Ecto neural progenitor cell (in vitro differentiated cells): ENCODE measurements around the gene GRK5.
A peak's percentile ranks its signal among the peaks of the same experiment; 100 is the strongest.

Experiments used
- DNase-seq: peaks from one replicate; pipeline ENCODE4 v3.0.0-alpha.2; 2018; ENCODE audit warnings: low spot score

The GRK5 gene

GRCh38 chr10:119198438-119198837 is 8.9 kb upstream of the GRK5 start:
- no peak for DNase-seq

- peak; percentile 72 for DNase-seq
These were observed 8.0 kb upstream of the GRK5 start for GRCh38 chr10:119199231-119199992.

DNA sequence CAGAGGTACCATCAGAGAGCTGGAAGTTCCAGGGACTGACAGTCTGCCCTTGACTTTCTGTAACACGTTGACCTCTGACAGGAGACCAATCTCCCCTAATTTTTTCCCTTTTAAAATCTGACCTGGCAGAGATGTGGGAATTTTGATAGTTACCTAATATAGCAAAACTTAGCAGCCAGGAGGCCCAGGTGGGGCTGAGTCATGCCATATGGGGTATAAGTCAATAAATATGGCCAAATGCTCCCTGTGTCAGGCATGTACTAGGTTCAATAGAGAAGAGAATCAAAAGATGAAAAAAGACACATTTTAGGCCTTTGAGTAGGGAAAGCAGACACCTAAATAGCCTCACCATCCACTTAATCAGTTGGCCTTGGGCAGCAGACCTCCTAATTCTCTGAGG is 6.1 kb upstream of the GRK5 start:
- DNase-seq = no peak

DNA sequence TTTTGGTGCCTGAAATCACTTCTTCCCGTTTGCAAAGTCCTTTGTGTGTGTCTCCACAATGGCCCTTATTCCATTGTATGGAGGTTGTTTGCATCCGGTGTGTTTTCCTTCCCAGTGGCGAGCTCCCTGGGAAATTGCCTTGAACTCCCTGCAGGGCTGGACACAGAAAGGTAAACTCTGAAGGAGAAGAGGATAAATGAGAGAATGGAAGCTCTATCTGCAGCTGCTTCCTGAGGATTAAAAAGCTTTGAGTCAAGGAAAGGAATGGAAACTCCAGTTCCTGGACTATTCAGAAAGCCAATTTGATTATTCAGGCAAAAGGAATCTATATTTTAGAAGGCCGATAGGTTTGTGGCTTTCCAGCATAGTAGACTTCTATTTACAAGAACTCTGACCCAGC is 4.4 kb upstream of the GRK5 start:
- no peak for DNase-seq

GRCh38 chr10:119205894-119206602 is 1.3 kb upstream of the GRK5 start:
- DNase-seq = no peak

DNA sequence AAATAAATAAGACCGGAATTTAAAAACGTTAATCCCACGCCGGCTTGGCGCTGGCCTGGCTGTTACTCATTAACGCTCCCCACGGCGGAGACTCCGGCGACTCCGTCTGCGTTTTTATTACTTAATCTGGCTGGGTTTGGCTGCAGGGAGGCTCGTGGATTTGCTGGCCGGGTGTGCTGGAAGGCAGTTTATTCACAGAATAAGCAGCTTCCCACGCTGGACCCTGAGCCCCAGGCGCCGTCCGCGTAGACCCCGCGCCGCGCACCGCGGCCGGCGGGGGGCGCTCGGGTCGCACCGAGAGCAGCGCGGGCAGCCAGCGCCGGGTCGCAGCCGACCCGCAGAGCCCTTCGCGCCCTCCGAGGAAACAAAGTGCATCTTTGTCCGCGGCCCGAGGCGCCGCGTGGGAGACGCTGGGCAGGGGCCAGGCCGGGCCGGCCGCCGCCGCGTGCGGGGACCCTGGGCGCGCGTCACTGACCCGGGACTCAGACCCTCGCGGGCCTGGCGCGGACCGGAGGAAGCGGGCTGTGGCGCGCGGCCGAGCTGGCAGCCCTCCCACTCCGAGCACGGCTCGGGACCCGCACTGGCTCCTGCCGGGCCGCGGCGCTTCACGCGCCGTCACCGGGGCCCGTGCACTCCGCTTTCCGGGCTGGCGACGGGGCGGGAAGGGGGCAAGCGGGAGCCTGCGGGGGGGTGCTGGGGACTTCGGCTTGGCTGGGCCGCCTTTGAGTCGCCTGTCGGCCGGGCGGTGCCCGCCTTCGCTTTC is 587 bp upstream of the GRK5 start:
- DNase-seq = peak; percentile 87

DNA sequence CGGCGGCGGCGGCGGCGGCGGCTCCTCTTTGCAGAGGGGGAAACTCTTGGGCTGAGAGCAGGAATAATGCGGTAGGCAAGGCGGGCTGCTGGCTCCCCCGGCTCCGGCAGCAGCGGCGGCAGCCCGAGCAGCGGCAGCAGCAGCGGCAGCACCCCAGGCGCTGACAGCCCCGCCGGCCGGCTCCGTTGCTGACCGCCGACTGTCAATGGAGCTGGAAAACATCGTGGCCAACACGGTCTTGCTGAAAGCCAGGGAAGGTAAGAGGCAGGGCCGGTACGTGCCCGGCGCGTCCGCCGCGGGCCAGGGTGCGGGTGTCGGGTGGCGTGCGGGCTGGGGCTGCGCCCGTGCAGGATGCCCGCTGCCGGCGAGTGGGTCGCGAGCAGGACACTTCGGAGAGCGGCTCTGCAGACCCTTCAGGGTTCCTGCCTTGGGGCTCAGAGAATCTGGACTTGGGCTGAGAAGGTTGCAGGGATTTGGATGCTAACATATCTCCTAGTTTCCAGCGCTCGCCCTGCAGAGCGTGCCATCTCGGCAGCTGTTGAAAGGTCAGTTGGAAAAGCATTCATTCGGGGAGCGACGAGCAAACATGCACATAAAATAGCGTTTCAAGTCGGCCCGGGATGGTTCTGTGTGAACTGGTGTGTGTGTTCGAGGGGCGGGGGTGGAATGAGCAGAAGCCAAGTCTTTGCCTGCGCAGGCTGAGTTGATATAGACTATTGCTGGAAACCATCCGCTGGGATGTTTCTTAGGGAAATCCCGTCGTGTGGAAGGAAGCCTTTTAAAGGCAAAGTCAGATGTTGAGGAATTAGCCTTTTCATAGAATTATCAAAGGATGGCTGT is 562 bp downstream of the GRK5 start:
- DNase-seq = peak; percentile 88

GRCh38 chr10:119208553-119208940 is 1.2 kb downstream of the GRK5 start:
- no peak for DNase-seq

DNA sequence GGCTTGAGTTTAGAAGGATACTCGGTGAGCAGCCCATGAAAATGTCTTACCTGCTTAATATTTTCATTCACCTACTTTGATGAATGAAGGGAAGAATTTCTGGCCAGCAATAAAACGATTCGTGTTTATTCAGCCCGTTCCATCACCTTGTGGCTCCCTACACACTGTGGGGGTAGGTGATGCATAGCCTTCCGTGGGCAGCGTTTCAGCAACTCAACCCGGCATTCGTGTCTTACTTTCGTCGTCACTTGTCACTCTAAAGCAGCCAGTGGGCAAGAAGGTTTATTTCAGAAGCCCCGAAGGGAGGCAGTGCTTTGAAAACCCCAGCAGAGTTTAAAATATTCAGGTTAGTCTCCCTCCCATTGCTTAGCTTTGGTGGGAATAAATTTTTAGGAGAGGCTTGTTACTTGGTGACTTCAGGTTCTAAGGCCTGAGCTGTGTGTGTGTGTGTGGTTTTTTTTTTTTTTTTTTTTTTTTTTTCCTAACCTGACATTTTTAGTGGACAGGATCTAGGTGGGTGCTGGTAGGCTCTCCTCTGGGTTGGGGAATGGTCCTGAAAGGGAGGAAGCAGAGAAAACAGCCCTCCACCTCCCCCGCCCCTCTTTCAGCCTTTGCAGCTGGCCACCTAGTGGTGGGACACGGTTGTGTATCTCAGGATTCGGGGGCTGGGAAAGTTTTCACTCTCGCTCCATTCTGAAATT is 1.8 kb downstream of the GRK5 start:
- peak; percentile 70 for DNase-seq

DNA sequence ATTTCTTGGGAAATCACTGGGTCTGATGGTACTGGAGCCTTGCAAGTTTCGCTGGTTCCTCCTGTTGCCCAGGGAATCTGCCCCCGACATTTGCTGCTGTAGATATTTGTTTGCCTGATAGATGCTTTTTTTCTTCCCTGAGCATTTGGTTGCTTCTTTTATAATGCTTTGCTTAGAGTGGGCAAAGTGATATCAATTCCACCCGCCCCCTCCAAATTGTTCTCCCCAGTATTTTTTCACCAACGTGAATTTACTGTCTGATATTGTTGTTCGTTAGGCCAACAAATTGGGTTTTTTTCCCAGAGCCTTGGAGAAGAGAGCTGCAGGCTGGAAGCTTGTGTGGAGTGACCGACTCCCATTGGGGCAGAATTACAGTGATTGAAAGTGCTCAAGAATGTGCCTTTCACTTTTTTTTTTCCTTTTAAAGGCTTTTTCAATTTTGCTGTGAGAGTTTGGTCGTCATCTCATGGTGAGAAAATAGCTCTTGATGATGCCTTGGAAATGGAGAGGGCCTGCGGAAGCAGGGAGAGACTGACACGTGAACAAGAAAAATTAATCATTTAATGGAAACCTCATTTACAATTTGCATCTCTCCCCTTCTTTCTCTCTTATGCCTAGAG is 2.5 kb downstream of the GRK5 start:
- DNase-seq = no peak

GRCh38 chr10:119210633-119211032 is 3.3 kb downstream of the GRK5 start:
- DNase-seq = no peak

DNA sequence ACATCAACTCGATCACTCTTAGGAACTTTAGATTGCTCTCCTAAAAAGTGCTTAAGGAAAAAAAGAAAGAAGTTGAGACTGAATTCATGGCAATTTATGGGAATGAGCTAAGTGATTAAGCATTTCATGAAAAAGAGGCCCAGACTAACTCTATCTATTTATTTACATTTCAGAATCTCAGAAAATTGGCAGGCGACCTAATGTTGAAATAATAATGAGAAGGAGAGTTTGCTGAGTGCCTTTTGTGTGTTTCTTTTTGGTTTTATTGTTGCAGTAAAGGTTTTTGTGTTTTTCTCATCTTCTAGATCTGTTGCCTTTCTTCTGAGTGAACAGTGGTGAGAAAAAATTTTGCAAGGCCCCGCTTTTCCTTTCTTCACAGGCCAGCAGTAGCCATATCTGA is 3.8 kb downstream of the GRK5 start:
- DNase-seq = no peak

- peak; percentile 61 for DNase-seq
These were observed 4.5 kb downstream of the GRK5 start for GRCh38 chr10:119211625-119212441.

DNA sequence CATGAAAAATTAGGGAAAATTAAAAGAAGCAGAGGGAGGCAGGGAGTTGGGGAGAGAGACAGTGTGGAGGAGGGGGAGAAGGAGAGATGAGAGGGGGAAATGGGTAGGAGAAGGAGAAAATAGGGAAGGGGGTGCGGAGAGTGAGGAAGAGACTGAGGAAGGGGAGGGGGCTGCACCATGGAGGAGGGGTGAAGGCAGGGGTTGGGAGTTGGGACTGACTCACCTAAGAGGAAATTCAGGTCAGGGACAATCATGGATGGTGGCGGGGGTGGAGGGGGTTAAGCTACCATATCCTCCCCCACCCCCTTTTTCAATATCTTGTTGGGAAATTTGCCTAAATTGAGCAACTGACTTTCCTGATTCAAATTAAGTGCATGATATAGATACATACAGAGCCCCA is 8.0 kb downstream of the GRK5 start:
- DNase-seq = no peak

- no peak for DNase-seq
These were observed 8.8 kb downstream of the GRK5 start for GRCh38 chr10:119216127-119216526.

DNA sequence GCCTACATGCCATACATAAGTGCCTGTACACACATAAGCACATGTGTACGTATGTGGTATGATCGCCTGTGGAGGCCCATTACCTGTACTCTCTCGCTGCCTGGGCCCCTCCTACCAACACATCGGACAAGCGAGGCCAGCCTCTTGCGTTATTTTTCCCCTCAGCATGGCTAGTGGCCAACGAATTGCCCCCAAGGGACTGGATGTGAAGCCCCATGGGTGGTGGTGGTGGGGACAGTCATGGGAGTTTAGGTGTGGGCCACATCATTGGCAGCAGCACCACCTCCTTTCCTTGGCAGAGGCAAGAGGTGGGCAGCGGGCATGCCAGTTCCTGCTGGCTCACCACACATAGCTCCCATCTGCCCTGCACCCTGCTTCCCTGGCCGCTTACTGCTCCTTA is 10.0 kb downstream of the GRK5 start:
- no peak for DNase-seq

DNA sequence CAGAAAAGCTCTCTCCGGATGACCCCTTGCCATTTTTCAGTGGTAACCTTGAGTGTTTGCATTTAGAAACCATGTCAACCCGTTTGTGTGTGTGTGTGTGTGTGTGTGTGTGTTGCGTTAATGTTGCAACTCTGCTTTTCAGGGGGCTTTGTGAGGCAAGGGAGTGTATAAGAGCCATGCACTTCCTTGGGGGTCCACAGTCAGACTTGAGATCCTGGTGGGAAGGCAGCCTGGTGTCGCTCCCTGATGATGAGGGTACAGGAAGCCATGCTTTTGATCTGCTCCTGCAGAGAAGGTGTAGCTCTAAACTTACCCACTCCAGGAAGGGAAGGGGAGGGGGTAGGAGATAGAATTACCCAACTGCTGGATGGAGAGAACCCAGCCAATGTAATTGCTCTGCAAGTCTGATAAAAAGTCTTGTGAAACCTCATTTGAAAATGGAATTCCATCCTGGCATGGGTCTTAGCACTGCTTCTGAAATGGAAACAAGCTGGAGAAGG is 10.7 kb downstream of the GRK5 start:
- DNase-seq = no peak

GRCh38 chr10:119219871-119220270 is 12.5 kb downstream of the GRK5 start:
- DNase-seq = no peak

DNA sequence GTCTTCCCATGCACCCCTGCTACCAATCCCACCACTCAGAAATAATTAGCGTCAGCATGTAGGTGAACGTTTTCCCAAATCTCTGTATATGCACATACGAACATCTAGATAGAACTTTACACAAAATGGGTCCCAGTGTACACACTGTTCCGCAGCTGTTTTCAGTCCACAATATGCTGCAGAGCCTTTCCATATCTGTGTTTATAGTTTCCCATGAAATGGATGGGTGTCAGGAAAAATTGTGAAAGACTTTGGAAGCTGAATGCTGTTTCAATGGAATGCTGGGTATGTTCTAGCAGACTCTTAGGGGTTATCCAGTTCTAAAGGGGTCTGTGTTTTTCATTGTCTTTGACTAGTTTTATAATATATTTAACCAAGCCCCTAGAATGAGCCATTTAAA is 13.8 kb downstream of the GRK5 start:
- DNase-seq = no peak

- DNase-seq = no peak
These were observed 14.3 kb downstream of the GRK5 start for GRCh38 chr10:119221666-119222065.
